ENCODE data around the gene CHMP2A. TPM values are rescaled to one million over a fixed set of nuclear protein-coding genes. Genes with fewer than 3 reads are reported as not detected.

Gene CHMP2A
- total and polyA plus RNA-seq, 4 donors, result 87.7 to 309 (median 192) TPM

GRCh38 chr19:58575183-58576041 lies 20.5 kb upstream of the CHMP2A start:
- WGBS, 2 donors, result 0 to 1% methylated on average over 60 to 66 of the region's 66 CpGs
- H3K4me3 ChIP-seq, result peak overlapping the region; percentile 85
- DNase-seq (peak; percentile 93 to 96 (median 96)), ATAC-seq (ENCODE audit: insufficient read depth, low FRiP score) (peak; percentile 67)
- peaks cover 0 to 19% (median 11%) of the 10 kb centered on the region in 5 donors for H3K4me1 ChIP-seq (ENCODE audit: control insufficient read depth in 5 of 5, insufficient read depth in 5 of 5, low read length in 5 of 5)
- peaks cover 0 to 7% (median 3%) of the 10 kb centered on the region in 4 donors for H3K36me3 ChIP-seq (ENCODE audit: control insufficient read depth in 4 of 4, insufficient read depth in 4 of 4, low read length in 4 of 4)
- peak overlapping the region; percentile 52 to 67 for H3K9ac ChIP-seq (ENCODE audit: insufficient read depth in 1 of 2, low read length in 2 of 2)
- TF ChIP-seq CTCF (IDR thresholded peaks at IDR 0.05; ENCODE audit: control extremely low read depth, extremely low read depth), result no peak
- no peaks in the 10 kb centered on the region for H3K9me3 ChIP-seq (ENCODE audit: control insufficient read depth in 4 of 4, insufficient read depth in 3 of 4, low read length in 3 of 4)
- H3K27me3 ChIP-seq (ENCODE audit: control insufficient read depth in 3 of 3, insufficient read depth in 3 of 3, low read length in 2 of 3), result no peaks in the 10 kb centered on the region
- peak overlapping the region; percentile 83 to 93 for H3K27ac ChIP-seq (ENCODE audit: low read depth in 1 of 2, low read length in 1 of 2)

- peak overlapping the region; percentile 46 to 96 for H3K27ac ChIP-seq (ENCODE audit: low read depth in 1 of 2, low read length in 1 of 2)
- peaks cover 0 to 19% (median 11%) of the 10 kb centered on the region in 5 donors for H3K4me1 ChIP-seq (ENCODE audit: control insufficient read depth in 5 of 5, insufficient read depth in 5 of 5, low read length in 5 of 5)
- peaks cover 0 to 19% (median 14%) of the 10 kb centered on the region in 4 donors for H3K36me3 ChIP-seq (ENCODE audit: control insufficient read depth in 4 of 4, insufficient read depth in 4 of 4, low read length in 4 of 4)
- H3K9ac ChIP-seq (ENCODE audit: insufficient read depth in 1 of 2, low read length in 2 of 2), result peak overlapping the region; percentile 92 to 96
- peak overlapping the region; percentile 44 for H3K4me3 ChIP-seq
- ATAC-seq (ENCODE audit: insufficient read depth, low FRiP score) (no peak), DNase-seq (no peak)
- 1 to 3% methylated on average over 20 of the region's 20 CpGs for WGBS, 2 donors
- no peak for TF ChIP-seq CTCF (IDR thresholded peaks at IDR 0.05; ENCODE audit: control extremely low read depth, extremely low read depth)
- no peaks in the 10 kb centered on the region for H3K27me3 ChIP-seq (ENCODE audit: control insufficient read depth in 3 of 3, insufficient read depth in 3 of 3, low read length in 2 of 3)
- H3K9me3 ChIP-seq (ENCODE audit: control insufficient read depth in 4 of 4, insufficient read depth in 3 of 4, low read length in 3 of 4), result no peaks in the 10 kb centered on the region
These were observed 18.8 kb upstream of the CHMP2A start for GRCh38 chr19:58573658-58574164.

GRCh38 chr19:58572818-58573657 lies 18.1 kb upstream of the CHMP2A start, which contains the start of gene MZF1:
MZF1 (minus strand) TSS chr19:58573335; CDS start chr19:58571389, 1,946 bp downstream.
- ATAC-seq (ENCODE audit: insufficient read depth, low FRiP score) (peak; percentile 80), DNase-seq (peak; percentile 100)
- H3K4me1 ChIP-seq (ENCODE audit: control insufficient read depth in 5 of 5, insufficient read depth in 5 of 5, low read length in 5 of 5), result peaks cover 0 to 19% (median 11%) of the 10 kb centered on the region in 5 donors
- H3K27ac ChIP-seq (ENCODE audit: low read depth in 1 of 2, low read length in 1 of 2), result peak within 1 kb of the TSS; percentile 71 to 96
- H3K27me3 ChIP-seq (ENCODE audit: control insufficient read depth in 3 of 3, insufficient read depth in 3 of 3, low read length in 2 of 3), result no peaks in the 10 kb centered on the region
- no peaks in the 10 kb centered on the region for H3K9me3 ChIP-seq (ENCODE audit: control insufficient read depth in 4 of 4, insufficient read depth in 3 of 4, low read length in 3 of 4)
- TF ChIP-seq CTCF (IDR thresholded peaks at IDR 0.05; ENCODE audit: control extremely low read depth, extremely low read depth), result no peak
- WGBS, 2 donors, result 0 to 1% methylated on average over 75 of the region's 75 CpGs
- H3K9ac ChIP-seq (ENCODE audit: insufficient read depth in 1 of 2, low read length in 2 of 2), result peak within 1 kb of the TSS; percentile 92 to 96
- peaks cover 0 to 19% (median 15%) of the 10 kb centered on the region in 4 donors for H3K36me3 ChIP-seq (ENCODE audit: control insufficient read depth in 4 of 4, insufficient read depth in 4 of 4, low read length in 4 of 4)
- H3K4me3 ChIP-seq, result peak within 1 kb of the TSS; percentile 54
